Nephron (organoid): Measurements from ENCODE around the gene AGO4.
A peak's percentile ranks its signal among the peaks of the same experiment; 100 is the strongest.
"Not testable (repeated sequence)": the region's sequence is repeated elsewhere in the genome, so short reads cannot be mapped to it uniquely, and the experiment has no call there.

Experiments used
- H3K27ac Mint-ChIP-seq, 3 experiments: 2 replicates each; pipeline ENCODE4 v1.8.0; 2020; ENCODE audit warnings: mixed read lengths in 3 of 3, mild to moderate bottlenecking in 2 of 3, moderate library complexity in 1 of 3
- H3K27me3 Mint-ChIP-seq: 2 replicates; pipeline ENCODE4 v1.8.0; 2021; ENCODE audit warnings: low read depth, mild to moderate bottlenecking, moderate library complexity, mixed read lengths
- H3K36me3 Mint-ChIP-seq: 2 replicates; pipeline ENCODE4 v1.8.0; 2020; ENCODE audit warnings: low read depth, mixed read lengths
- H3K4me1 Mint-ChIP-seq: 2 replicates; pipeline ENCODE4 v1.8.0; 2020; ENCODE audit warnings: mixed read lengths
- H3K4me3 Mint-ChIP-seq, 3 experiments: 2 replicates each; pipeline ENCODE4 v1.8.0; 2020; ENCODE audit warnings: mild to moderate bottlenecking in 3 of 3, mixed read lengths in 3 of 3, moderate library complexity in 2 of 3
- H3K9me3 Mint-ChIP-seq: 2 replicates; pipeline ENCODE4 v1.8.0; 2020; ENCODE audit warnings: mixed read lengths
- TF ChIP-seq, protein P1 (sequence below), 3 experiments: fragments of 200-600 bp; sonication (generic); IDR thresholded peaks; one replicate each; pipeline ENCODE4 v1.5.0; 2021; ENCODE audit warnings: antibody characterized with exemption in 3 of 3; ENCODE audit not compliant: unreplicated experiment in 3 of 3

The AGO4 gene

DNA sequence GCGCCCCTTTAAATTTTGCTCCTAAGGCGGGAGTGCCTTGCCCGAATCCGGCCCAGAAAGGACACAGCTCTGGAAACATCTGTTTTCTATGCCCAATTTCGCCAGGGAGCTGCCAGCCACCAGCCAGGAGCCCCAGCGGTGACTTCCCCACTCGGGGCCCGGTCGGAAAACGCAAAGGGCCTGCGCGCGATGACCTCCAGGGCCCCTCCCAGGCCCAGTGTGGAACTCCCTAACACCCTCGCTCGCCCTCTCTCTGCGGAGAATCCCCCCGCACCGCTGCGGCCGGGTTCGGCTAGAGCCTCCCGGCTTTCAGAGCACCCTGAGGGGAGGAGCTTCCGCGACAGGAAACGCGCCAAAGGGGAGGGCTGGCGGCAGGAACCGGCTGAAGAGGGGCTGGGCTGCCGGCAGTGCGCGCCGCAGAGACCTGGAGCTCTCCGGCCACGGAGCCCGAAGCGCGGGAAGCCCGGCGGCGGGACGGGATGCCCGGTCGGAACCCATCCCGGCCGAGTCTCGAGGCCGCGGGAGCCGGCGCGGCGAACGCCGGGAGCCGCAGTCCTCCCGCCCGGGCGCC lies 38.5 kb upstream of the AGO4 start:
- no peaks in the 10 kb centered on the region for H3K27me3 Mint-ChIP-seq

DNA sequence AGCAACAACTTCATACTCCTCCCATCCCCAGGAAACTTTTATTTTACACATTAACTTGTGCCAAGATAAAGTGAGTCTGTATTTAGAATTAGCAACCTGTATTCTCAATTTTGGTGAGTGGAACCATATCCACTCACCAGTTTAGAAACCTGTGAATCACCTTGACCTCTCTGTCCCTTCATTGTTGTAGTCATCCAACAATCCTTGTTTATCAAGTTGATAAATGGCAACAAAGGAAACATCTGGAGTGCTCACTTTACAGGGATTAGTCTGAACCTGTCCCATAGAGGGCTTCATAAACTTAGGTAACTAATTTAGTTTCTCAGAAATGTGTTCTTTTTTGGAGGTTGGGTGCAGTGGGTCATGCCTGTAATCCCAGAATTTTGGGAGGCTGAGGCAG lies 34.1 kb upstream of the AGO4 start:
- Mint-ChIP-seq H3K27ac (no peak overlapping the region), H3K4me3 (no peak overlapping the region), H3K36me3 (no peaks in the 10 kb centered on the region), H3K9me3 (no peaks in the 10 kb centered on the region), H3K4me1 (peaks cover 5% of the 10 kb centered on the region), H3K27me3 (no peaks in the 10 kb centered on the region)
- TF ChIP-seq, protein P1, sequence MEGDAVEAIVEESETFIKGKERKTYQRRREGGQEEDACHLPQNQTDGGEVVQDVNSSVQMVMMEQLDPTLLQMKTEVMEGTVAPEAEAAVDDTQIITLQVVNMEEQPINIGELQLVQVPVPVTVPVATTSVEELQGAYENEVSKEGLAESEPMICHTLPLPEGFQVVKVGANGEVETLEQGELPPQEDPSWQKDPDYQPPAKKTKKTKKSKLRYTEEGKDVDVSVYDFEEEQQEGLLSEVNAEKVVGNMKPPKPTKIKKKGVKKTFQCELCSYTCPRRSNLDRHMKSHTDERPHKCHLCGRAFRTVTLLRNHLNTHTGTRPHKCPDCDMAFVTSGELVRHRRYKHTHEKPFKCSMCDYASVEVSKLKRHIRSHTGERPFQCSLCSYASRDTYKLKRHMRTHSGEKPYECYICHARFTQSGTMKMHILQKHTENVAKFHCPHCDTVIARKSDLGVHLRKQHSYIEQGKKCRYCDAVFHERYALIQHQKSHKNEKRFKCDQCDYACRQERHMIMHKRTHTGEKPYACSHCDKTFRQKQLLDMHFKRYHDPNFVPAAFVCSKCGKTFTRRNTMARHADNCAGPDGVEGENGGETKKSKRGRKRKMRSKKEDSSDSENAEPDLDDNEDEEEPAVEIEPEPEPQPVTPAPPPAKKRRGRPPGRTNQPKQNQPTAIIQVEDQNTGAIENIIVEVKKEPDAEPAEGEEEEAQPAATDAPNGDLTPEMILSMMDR (IDR thresholded peaks at IDR 0.05; ENCODE audit: unreplicated experiment in 3 of 3): no peak

More for the DNA sequence above, 38.5 kb upstream of the AGO4 start:
- Mint-ChIP-seq H3K36me3 (no peaks in the 10 kb centered on the region), H3K4me3 (peak overlapping the region; percentile 91 to 97 (median 97)), H3K27ac (peak overlapping the region; percentile 76 to 95 (median 84)), H3K4me1 (peaks cover 8% of the 10 kb centered on the region), H3K9me3 (no peaks in the 10 kb centered on the region)
- TF ChIP-seq, protein P1 (IDR thresholded peaks at IDR 0.05; ENCODE audit: unreplicated experiment in 3 of 3): peak in 1 of 3 experiments; percentile 26

DNA sequence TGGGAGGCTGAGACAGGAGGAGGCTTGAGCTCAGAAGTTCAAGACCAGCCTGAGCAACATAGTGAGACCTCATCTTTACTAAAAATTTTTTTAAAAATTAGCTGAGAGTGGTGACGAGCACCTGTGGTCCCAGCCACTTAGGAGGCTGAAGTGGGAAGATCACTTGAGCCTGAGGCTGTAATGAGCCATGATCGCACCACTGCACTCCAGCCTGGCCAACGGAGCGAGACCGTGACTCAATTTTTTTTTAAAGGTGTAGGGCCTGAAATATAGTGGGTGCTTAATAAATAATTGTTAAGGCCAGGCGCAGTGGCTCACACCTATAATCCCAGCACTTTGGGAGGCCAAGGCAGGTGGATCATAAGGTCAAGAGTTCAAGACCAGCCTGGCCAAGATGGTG lies 31.6 kb upstream of the AGO4 start:
- H3K9me3 Mint-ChIP-seq, H3K27me3 Mint-ChIP-seq, H3K36me3 Mint-ChIP-seq, H3K4me1 Mint-ChIP-seq, H3K27ac Mint-ChIP-seq, H3K4me3 Mint-ChIP-seq: not testable (repeated sequence)

DNA sequence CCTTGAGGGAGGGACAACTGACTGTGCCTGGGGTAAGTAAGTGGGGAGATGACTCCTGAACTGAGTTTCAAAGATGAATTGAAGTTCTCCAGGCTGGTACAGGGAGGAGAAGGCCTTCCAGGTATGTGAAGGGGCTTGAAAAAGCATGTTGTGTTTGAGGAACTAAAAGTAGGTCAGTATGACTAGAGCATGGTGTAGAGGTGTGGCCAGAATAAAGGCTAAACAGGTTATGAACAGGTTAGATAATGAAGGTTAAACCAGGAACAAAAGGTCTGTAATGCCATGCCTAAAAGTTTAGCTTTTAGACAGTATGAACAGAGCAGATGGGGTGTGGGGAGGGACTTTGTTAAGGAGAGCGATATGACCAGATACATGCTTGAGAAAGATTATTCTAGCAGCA lies 30.7 kb upstream of the AGO4 start:
- Mint-ChIP-seq H3K27ac (no peak overlapping the region), H3K36me3 (no peaks in the 10 kb centered on the region), H3K4me3 (no peak overlapping the region), H3K27me3 (no peaks in the 10 kb centered on the region), H3K9me3 (no peaks in the 10 kb centered on the region), H3K4me1 (no peaks in the 10 kb centered on the region)
- TF ChIP-seq, protein P1 (IDR thresholded peaks at IDR 0.05; ENCODE audit: unreplicated experiment in 3 of 3): no peak

DNA sequence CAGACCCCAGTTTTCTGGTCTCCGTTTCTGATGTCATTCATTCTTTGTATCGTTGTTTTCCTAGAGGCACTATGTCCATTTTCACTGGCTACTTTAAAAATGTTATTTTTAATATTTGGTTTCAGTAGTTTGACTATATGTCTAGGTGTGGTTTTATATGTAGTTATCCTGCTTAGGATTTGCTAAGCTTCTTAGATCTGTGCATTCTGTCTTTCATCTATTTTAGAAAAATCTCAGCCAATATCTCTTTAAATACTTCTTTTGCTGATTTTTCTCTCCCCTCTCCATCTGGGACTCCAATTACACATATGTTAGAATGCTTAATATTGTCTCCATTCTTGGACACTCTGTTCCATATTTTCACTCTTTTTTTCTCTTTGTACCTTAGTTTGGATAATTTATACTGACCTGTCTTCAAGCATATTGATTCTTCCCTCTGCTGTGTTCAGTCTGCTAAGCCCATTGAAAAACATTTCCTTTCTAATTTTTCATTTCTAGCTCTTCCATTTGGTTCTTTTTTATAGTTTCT lies 24.7 kb upstream of the AGO4 start:
- peaks cover 4% of the 10 kb centered on the region for H3K27me3 Mint-ChIP-seq
- H3K36me3 Mint-ChIP-seq: no peaks in the 10 kb centered on the region
- peaks cover 8% of the 10 kb centered on the region for H3K9me3 Mint-ChIP-seq
- H3K27ac Mint-ChIP-seq: no peak overlapping the region
- TF ChIP-seq, protein P1 (IDR thresholded peaks at IDR 0.05; ENCODE audit: unreplicated experiment in 3 of 3): no peak
- H3K4me3 Mint-ChIP-seq: no peak overlapping the region
- no peaks in the 10 kb centered on the region for H3K4me1 Mint-ChIP-seq

DNA sequence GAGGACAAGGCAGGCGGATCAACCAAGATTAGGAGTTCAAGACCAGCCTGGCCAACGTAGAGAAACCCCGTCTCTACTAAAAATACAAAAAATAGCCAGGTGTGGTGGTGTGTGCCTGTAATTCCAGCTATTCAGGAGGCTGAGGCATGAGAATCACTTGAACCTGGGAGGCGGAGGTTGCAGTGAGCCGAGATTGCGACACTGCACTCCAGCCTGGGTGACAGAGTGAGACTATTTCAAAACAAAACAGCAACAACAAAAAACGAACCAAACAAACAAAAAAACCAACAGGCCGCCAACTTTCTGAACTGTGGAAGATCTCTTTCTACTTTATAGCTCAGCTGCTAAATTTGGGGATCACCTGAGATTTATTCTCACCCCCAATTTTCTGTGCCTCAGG lies 23.5 kb upstream of the AGO4 start:
- not testable (repeated sequence) for H3K27ac Mint-ChIP-seq, H3K27me3 Mint-ChIP-seq

DNA sequence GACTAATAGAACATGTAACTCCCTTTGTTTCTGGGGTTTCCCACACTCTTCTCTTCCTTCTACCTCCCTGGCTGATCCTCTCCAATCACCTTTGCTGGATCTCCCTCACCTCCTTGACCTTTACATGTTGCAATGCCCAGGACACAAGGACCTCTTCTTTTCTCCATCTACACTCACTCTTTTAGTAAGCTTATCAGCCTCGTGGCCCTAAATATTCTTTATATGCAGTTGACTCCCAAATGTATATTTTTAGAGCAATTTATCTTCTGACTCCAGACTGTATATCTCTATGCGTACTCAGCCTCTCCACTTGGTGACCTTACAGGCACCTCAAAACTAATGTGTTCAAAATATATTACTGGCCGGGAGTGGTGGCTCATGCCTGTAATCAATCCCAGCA lies 19.7 kb upstream of the AGO4 start:
- H3K27me3 Mint-ChIP-seq: peaks cover 4% of the 10 kb centered on the region
- no peaks in the 10 kb centered on the region for H3K36me3 Mint-ChIP-seq
- peaks cover 6% of the 10 kb centered on the region for H3K9me3 Mint-ChIP-seq
- H3K27ac Mint-ChIP-seq: no peak overlapping the region
- H3K4me3 Mint-ChIP-seq: no peak overlapping the region
- TF ChIP-seq, protein P1 (IDR thresholded peaks at IDR 0.05; ENCODE audit: unreplicated experiment in 3 of 3): no peak
- H3K4me1 Mint-ChIP-seq: no peaks in the 10 kb centered on the region

More for the DNA sequence above, 23.5 kb upstream of the AGO4 start:
- not testable (repeated sequence) for H3K9me3 Mint-ChIP-seq, H3K36me3 Mint-ChIP-seq, H3K4me3 Mint-ChIP-seq, H3K4me1 Mint-ChIP-seq
